Activated T-cell treated with anti-CD3 and anti-CD28 coated beads, Interleukin-2, amount 50 U/mL, for 4 hours (primary cell): ENCODE results near the gene TRMT112. TPM values are rescaled to one million over a fixed set of nuclear protein-coding genes. Genes with fewer than 3 reads are reported as not detected.

Experiments
- ATAC-seq, 2 donors: fragments of 200-7000 bp; cut with Tn5 transposase; one replicate each; pipeline ENCODE4 v1.10.0; 2021
- DNase-seq: peaks from one replicate; pipeline ENCODE4 v3.0.0-alpha.2; 2020
- H3K27me3 Mint-ChIP-seq: one replicate; pipeline ENCODE4 v1.8.0; 2021; ENCODE audit warnings: low read depth, mixed read lengths
- H3K36me3 Mint-ChIP-seq: one replicate; pipeline ENCODE4 v1.8.0; 2022; ENCODE audit warnings: mixed read lengths; ENCODE audit not compliant: insufficient read depth
- H3K4me1 Mint-ChIP-seq: one replicate; pipeline ENCODE4 v1.8.0; 2021; ENCODE audit warnings: low read depth, mixed read lengths
- H3K4me3 Mint-ChIP-seq: one replicate; pipeline ENCODE4 v1.8.0; 2021; ENCODE audit warnings: mild to moderate bottlenecking, moderate library complexity, mixed read lengths
- H3K9me3 Mint-ChIP-seq: one replicate; pipeline ENCODE4 v1.8.0; 2021; ENCODE audit warnings: mixed read lengths
- total RNA-seq, 3 donors: library from RNA; stranded (reverse); gene quantifications; one replicate each; pipeline ENCODE4 v1.2.1, GENCODE V29; 2021

TRMT112 gene
- total RNA-seq, 3 donors from 2014 or later, result 432 to 461 (median 438) TPM

DNA sequence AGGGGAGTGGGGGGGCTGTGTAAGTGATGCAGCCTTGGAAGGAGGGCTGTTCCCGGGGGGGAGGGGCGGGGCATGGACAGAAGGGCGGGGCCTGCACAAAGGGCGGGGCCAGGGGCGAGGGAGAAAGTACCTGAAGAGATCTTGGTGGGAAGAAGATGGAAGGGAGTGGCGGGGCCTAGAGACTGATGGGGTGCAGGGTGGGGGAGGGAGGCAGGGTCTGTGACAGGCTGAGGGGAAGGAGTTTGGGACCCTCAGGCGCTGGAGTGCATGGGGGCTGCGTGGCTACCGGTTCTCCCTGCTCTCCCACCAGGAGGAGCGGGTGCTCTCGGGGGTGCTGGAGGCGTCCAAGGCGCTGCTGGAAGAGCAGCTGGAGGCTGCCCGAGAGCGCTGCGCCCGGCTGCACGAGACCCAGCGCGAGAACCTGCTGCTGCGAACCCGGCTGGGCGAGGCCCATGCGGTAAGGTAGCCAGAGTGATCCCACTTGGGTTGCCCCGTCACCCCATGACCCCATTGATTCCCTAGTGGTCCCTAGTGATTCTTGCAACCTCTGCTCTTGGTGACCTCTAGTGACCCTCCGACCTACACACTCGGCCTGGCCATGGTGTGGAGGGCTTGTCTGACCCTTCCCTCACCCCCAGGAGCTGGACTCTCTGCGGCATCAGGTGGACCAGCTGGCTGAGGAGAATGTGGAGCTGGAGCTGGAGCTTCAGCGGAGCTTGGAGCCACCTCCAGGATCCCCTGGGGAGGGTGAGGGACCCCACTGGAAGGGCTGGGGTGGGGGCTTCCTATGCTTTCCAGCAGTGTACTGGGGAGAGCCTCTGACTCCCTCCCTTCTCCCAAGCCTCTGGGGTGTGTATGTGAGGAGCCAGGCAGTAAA, 25.7 kb upstream of the TRMT112 start:
- no peaks in the 10 kb centered on the region for H3K27me3 Mint-ChIP-seq
- no peak overlapping the region for H3K4me3 Mint-ChIP-seq
- peaks cover 31% of the 10 kb centered on the region for H3K4me1 Mint-ChIP-seq
- DNase-seq, result no peak
- no peaks in the 10 kb centered on the region for H3K9me3 Mint-ChIP-seq
- ATAC-seq, result peak; percentile 5 to 8
- peaks cover 14% of the 10 kb centered on the region for H3K36me3 Mint-ChIP-seq

DNA sequence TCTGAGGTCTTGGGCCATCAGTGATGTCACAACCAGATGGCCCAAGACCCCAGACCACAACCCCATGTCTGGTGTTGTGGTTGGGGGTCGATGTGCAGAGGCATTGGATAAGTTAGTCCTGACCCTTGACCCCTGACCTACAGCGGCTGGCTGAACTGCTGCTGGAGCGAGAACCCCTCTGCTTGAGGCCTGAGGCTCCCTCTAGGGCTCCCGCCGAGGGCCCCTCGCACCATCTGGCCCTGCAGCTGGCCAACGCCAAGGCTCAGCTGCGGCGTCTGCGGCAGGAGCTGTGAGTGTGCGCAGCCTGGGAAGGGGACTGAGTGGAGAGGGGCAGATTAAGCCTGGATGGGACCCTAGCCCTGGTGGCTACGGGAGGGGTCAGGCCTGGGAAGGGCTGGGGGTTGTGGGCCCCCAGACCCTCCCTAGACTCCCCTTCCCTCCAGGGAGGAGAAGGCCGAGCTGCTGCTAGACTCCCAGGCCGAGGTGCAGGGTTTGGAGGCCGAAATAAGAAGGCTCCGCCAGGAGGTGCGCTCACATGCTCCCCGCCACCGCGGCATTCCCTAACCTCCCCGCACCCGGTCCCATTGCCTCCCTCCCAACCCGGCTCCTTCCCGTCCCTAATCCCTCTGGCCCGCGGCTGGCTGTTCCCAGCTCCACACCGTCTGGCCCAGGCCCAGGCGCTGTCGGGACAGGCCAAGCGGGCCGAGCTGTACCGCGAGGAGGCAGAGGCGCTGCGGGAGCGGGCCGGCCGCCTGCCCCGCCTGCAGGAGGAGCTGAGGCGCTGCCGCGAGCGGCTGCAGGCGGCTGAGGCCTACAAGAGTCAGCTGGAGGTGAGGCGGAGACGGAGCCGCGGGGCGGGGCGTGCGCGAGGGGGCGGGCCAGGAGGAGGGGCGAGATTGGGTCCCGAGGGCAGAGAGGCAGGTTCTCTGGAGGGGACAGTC, 24.8 kb upstream of the TRMT112 start:
- DNase-seq (peak; percentile 89), ATAC-seq (peak; percentile 80 to 81)
- peak overlapping the region; percentile 35 for H3K4me3 Mint-ChIP-seq
- no peaks in the 10 kb centered on the region for H3K27me3 Mint-ChIP-seq
- H3K9me3 Mint-ChIP-seq, result no peaks in the 10 kb centered on the region
- peaks cover 15% of the 10 kb centered on the region for H3K36me3 Mint-ChIP-seq
- peaks cover 32% of the 10 kb centered on the region for H3K4me1 Mint-ChIP-seq

DNA sequence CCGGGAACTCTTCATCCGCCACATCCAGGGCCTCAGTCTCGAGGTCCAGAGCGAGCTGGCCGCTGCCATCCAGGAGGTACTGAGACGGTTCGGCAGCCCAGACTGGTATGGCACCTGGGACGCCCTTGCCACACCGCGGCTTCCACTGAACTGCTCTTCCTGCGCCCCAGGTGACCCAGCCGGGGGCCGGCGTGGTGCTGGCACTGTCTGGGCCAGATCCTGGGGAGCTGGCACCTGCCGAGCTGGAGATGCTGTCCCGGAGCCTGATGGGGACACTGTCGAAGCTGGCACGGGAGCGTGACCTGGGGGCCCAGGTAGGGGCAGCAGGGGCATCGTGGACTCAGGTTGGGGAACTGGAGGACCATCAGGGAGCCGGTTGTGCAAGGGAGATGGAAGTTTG, 24.1 kb upstream of the TRMT112 start:
- H3K36me3 Mint-ChIP-seq, result peaks cover 15% of the 10 kb centered on the region
- H3K9me3 Mint-ChIP-seq, result no peaks in the 10 kb centered on the region
- DNase-seq, result no peak
- no peak for ATAC-seq
- peaks cover 32% of the 10 kb centered on the region for H3K4me1 Mint-ChIP-seq
- H3K4me3 Mint-ChIP-seq, result peak overlapping the region; percentile 88
- H3K27me3 Mint-ChIP-seq, result no peaks in the 10 kb centered on the region

DNA sequence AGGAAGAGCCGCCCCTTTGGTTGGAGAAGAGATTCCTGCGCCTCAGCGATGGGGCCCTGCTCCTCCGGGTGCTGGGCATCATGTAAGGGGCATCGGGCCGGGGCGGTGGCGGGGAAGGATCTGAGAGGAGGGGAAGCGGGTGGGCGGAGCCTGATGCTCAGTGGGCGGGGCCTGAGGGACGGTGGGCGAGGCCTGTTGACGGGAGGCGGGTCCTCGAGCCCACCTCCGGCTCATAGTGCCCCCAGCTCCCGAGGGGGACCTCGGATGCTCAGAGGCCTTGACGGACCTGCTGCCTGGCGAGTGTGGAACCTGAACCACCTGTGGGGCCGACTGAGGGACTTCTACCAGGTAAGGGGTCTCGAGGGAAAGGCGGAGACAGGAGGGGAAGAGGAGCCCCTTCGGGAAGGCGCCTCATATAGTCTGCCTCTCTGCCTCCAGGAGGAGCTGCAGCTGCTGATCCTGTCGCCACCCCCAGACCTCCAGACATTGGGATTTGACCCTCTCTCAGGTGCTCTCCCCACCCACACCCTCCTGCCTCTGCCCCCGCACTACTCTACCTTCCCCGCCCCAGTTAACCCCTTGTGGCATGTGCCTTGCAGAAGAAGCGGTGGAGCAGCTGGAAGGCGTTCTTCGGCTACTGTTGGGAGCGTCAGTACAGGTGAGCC, 23.4 kb upstream of the TRMT112 start:
- Mint-ChIP-seq H3K27me3 (no peaks in the 10 kb centered on the region), H3K36me3 (peaks cover 13% of the 10 kb centered on the region), H3K4me3 (peak overlapping the region; percentile 88), H3K9me3 (no peaks in the 10 kb centered on the region), H3K4me1 (peaks cover 32% of the 10 kb centered on the region)
- DNase-seq (peak; percentile 75), ATAC-seq (peak; percentile 55 to 61)

DNA sequence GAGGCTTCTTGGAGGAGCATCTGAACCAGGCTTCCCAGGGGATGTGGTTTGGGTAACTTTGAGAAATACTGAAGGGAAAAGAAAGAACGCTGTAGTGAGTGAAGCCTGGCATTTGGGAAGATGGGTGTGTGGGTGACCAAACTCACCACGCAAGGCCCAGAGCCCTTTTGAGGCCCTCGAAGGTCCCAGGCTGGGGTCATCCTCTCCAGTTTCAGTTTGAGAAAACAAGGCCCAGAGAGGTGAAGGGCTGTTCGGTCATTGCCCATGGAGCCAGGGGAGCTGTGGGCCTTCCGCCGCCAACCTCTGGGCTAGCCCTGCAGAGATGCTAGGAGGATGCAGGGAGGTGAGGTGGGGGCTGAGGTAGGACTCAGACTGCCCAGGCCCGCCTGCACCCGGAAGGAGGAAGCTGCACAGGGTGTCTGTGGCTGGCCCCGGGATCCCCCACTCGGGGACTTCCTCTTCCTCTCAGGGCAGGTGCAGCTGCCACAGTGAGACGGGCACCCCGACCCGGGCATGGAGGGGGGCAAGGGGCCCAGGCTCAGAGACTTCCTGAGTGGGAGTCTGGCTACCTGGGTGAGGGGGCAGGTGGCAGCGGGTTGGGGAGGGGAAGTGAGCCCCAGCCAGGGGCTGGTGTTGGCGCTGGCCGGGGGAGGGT, 22.5 kb upstream of the TRMT112 start, which contains the start of gene CCDC88B:
Gene CCDC88B (plus strand): TSS at position 451 of the 655 bp plus-strand sequence. CDS start 63 bp downstream, at position 514.
- peaks cover 32% of the 10 kb centered on the region for H3K4me1 Mint-ChIP-seq
- peaks cover 9% of the 10 kb centered on the region for H3K36me3 Mint-ChIP-seq
- H3K27me3 Mint-ChIP-seq, result no peaks in the 10 kb centered on the region
- H3K9me3 Mint-ChIP-seq, result no peaks in the 10 kb centered on the region
- DNase-seq, result peak; percentile 78
- peak; percentile 81 to 82 for ATAC-seq
- H3K4me3 Mint-ChIP-seq, result peak within 1 kb of the TSS; percentile 88

DNA sequence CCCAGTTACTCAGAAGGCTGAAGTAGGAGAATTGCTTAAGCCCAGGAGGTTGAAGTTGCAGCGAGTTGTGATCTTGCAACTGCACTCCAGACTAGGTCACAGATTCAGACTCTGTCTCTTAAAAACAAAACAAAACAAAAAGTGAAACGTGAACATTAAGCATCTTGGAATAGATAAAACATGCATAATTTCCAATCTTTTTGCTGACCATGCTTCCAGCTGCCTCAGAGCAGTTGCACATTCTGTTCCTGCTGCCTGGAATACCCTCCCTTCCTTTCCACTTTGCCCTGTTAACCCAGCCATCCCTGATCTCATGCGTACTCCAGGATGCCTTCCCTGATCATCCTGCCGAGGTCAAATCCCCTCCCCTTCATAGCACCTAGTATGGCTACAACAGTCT, 21.9 kb upstream of the TRMT112 start:
- DNase-seq (no peak), ATAC-seq (no peak)
- Mint-ChIP-seq H3K9me3 (no peaks in the 10 kb centered on the region), H3K36me3 (peaks cover 9% of the 10 kb centered on the region), H3K27me3 (no peaks in the 10 kb centered on the region), H3K4me1 (peaks cover 33% of the 10 kb centered on the region), H3K4me3 (peak overlapping the region; percentile 88)

DNA sequence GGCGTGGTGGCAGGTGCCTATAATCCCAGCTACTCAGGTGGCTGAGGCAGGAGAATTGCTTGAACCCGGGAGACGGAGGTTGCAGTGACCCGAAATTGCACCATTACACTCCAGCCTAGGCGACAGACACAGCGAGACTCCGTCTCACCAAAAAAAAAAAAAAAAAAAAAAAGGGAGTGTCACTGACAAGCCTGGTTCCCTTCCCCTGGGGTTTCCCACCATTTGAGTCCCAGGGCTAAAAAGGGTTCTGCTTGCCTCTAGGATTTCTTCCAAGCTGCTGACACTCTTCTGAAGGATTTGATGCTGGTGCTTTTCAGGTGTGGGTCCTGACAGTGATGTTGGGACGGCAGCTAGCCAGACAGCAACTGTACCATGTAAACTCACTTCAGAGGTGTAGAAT, 21.4 kb upstream of the TRMT112 start:
- H3K36me3 Mint-ChIP-seq, result peaks cover 9% of the 10 kb centered on the region
- no peaks in the 10 kb centered on the region for H3K27me3 Mint-ChIP-seq
- H3K4me1 Mint-ChIP-seq, result peaks cover 33% of the 10 kb centered on the region
- H3K4me3 Mint-ChIP-seq, result peak overlapping the region; percentile 88
- ATAC-seq, result no peak
- no peak for DNase-seq
- no peaks in the 10 kb centered on the region for H3K9me3 Mint-ChIP-seq

DNA sequence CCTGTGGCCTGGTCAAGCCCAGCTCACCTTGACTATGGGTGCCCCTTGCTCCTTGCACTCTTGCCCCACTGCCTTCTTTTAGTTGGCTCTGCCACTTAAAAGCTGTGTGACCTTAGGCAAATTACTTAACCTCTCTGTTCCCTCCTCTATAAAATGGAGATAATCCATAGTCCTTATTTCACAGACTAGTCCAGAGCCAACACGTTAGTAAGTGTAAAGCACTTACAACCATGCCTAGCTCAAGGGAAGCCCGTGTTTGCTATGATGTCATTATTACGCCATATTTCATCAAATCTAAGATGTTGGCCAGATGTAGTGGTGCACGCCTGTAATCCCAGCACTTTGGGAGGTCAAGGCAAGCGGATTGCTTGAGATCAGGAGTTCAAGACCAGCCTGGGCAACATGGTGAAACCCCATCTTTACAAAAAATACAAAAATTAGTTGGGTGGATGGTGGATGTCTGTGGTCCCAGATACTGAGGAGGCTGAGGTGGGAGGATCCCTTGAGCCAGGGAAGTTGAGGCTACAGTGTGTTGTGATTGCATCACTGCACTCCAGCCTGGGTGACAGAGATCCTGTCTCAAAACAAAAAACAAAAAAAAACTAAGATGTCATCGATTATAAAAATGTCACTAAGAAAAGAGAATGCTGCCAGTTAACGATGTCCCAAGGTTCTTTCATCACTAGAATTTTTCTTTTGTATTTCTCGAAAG, 20.3 kb upstream of the TRMT112 start:
- ATAC-seq, result no peak
- H3K36me3 Mint-ChIP-seq, result peaks cover 9% of the 10 kb centered on the region
- peaks cover 33% of the 10 kb centered on the region for H3K4me1 Mint-ChIP-seq
- H3K27me3 Mint-ChIP-seq, result no peaks in the 10 kb centered on the region
- no peaks in the 10 kb centered on the region for H3K9me3 Mint-ChIP-seq
- no peak for DNase-seq
- H3K4me3 Mint-ChIP-seq, result no peak overlapping the region

DNA sequence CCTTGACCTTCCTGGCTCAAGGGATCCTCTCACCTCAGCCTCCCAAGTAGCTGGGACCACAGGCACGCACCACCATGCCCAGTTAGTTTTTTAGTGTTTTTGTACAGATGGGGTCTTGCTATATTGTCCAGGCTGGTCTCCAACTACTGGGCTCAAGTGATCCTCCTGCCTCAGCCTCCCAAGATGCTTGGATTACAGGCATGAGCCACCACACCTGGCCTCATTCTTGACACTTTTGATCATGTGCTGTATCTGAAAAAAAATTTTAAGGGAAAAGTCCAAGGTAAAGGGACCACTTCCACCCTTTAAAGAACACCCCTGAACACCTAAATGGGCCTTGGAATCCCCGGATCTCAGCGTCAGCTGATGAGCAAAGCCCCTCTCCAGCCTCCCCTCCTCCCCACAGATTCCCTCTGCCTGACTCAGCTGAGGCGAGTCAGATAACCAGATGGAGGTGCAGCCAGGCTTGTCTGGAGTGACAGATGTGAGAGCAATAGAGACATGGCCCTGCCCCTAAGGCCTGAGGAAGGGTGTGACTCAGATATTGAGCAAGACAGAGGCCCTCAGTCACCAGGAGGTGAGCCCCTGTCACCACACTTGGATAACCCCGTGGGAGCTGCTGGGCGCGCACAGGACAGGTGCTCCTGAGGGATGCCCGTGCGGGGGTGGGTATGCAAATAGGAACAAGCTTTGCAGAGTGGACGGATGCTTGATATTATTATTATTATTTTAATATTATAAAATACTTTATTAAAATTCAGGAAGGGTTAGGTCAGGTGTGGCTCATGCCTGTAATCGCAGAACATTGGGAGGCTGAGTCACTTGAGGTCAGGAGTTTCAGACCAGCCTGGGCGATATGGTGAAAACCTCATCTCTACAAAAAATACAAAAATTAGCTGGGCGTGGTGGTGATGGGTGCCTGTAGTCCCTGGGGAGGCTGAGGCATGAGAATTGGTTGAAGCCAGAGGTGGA, 17.7 kb upstream of the TRMT112 start:
- H3K9me3 Mint-ChIP-seq, result no peaks in the 10 kb centered on the region
- no peaks in the 10 kb centered on the region for H3K27me3 Mint-ChIP-seq
- peaks cover 6% of the 10 kb centered on the region for H3K36me3 Mint-ChIP-seq
- H3K4me3 Mint-ChIP-seq, result no peak overlapping the region
- peak; percentile 58 to 65 for ATAC-seq
- no peak for DNase-seq
- H3K4me1 Mint-ChIP-seq, result peaks cover 27% of the 10 kb centered on the region

DNA sequence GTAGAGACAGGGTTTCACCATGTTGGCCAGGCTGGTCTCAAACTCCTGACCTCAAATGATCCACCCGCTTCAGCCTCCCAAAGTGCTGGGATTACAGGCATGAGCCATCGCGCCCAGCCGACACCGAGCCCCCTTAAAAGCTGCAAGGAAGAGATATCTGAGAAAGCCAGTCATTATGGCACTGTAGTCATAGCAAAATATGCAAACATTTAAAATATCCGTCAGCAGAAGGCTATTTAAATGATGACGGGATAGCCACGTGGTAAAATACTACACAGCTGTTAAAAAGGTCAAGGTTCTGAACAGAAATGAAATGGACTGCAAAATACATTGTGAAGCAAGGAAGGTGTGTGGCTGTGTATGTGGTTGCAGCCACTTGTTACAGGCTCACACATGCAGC, 16.2 kb upstream of the TRMT112 start:
- ATAC-seq (no peak), DNase-seq (no peak)
- Mint-ChIP-seq H3K9me3 (no peaks in the 10 kb centered on the region), H3K4me3 (no peak overlapping the region), H3K36me3 (peaks cover 6% of the 10 kb centered on the region), H3K27me3 (no peaks in the 10 kb centered on the region), H3K4me1 (peaks cover 15% of the 10 kb centered on the region)

DNA sequence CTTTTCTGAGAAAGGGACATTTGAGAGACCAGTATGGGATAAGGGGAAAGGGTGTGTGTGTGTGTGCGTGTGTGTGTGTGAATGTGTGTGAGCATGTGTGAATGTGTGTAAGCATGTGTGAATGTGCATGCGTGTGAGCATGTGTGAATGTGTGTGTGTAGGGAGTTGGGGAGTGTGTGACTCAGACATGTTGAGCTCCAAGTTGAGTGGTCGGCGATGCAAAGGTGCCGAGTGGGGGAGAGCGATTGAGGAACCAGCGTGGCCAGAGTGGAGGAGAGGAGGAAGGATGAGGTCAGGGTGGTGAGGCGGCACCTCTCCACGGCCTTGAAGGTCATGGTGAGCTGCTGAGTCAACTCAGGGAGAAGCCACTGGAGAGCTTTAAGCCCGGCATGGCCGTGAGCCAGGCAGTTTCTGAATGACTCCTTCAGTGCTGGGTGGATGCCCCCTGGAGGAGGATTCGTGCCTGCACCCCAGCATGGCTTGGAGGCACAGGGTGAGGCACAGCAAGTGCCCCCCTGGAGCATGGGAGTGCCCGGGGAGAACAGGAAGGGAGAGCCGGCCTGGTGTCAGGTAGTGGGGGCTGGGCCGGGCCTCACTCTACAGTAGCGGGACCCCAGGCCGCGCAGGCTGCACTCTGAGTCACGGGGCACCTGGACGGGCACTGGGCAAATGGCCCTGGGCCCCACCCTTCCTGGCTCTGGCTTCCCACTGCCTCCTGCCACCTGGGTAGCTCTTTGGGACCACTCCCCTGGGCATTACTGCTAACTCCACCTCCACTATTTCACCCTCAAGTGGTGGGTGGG, 14.4 kb upstream of the TRMT112 start:
- Mint-ChIP-seq H3K36me3 (no peaks in the 10 kb centered on the region), H3K4me3 (peak overlapping the region; percentile 0), H3K9me3 (no peaks in the 10 kb centered on the region), H3K4me1 (peaks cover 12% of the 10 kb centered on the region), H3K27me3 (no peaks in the 10 kb centered on the region)
- DNase-seq, result peak; percentile 62
- ATAC-seq, result peak; percentile 79

DNA sequence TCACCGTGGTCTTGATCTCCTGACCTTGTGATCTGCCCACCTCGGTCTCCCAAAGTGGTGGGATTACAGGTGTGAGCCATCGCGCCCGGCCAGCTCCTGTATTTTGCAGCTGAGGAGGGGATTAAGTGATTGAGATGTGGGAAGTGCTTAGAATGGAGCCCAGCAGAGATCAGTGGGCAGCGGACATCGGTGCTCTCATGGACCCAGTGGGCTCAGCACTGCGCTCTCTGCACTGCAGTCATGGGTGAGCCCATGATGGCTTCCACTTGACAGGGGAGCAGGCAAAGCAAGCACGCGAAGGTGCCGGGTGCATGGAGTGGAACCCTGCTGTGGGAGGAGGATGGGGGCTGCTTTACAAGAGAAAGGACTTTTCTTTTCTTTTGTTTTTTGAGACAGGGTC, 13.5 kb upstream of the TRMT112 start:
- DNase-seq, result no peak

More for the DNA sequence above, 13.5 kb upstream of the TRMT112 start:
- no peak for ATAC-seq
- H3K4me3 Mint-ChIP-seq, result no peak overlapping the region
- H3K36me3 Mint-ChIP-seq, result no peaks in the 10 kb centered on the region
- peaks cover 12% of the 10 kb centered on the region for H3K4me1 Mint-ChIP-seq
- H3K27me3 Mint-ChIP-seq, result no peaks in the 10 kb centered on the region
- no peaks in the 10 kb centered on the region for H3K9me3 Mint-ChIP-seq
